Measurements from ENCODE around the gene PUM2.

PUM2 gene

DNA sequence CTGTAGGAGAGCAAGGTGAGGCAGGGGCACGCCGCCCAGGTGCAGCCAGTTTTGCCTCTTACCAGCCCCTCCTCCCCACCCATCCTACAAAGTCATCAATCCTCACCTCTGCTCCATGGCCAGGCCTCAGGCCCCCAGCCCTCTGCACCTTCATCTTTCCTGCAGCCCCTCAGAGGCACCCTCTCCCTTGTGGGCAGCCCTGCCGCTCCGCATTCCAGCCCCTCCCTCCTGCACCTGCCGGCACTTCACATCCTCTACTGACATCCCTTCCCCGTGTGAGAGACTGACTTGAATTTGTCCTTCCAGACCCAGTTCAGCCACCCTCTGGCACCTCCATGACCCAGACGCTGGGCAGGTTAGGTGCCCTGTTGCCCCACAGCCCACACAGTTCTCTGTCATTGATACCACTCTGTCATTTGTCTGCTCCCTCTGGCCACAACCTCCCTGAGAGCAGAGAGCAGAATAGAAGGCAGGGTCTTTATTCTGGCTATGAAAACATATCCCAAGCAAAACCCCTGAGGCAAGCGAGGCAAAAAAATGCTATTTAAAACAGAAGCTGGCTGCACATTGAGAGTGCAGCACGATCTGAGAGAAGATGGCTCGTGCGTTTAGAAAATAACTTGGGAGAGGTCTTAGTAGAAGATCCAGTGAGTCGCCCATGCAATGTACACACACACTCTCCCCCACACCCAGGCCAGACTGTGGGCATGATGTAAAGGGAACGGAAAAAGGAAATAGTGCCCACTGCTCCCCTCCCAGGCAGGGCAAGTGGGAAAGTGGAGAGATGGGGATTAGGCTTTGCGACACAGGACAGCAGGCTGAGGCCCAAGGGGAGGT, 151.6 kb downstream of the PUM2 start:
- DNase-seq = no peak

Data from CD4-positive, alpha-beta T cell treated with Interleukin-10 for 1 hour (primary cell).